Measurements from ENCODE around the gene AK9.

DNA sequence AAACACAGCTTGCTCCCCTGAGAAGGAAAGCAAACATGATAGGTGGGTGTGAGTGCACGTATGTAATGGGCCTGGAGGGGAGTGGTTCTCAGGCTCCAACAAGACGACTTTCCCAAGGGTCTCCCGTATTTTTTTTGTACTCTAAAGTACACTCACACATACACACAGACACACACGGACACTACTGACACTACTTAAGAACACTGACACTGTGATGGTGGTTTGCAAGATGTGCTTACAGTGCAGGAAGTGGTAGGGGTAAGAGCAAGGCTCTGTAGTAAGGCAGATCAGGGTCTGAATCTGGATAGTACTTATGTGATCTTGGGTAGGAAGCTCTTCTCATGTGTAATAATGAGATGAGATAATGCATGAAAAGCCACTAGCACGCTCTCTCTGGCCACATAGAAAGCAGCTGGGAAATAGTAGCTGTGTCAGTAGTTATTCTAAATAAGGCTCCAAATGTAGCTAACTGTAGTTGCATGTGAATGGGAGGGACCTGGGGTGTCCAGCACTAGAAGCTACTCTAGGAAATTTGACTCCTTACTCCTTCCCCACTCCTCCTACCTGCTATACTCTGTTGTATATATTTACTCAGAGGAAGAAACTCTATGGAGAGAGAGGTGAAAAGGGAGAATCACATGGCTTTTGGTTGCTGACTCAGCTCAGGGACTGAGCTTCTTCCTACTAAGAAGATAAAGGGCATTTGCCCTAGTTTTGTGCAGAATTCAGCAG lies 199.6 kb downstream of the AK9 start:
- TF ChIP-seq TAF1 (IDR thresholded peaks at IDR 0.05; ENCODE audit: borderline replicate concordance, low read depth, low read length) (no peak), ELF1 (IDR thresholded peaks at IDR 0.05) (no peak)
